Fibroblast of pulmonary artery (primary cell): ENCODE results near the gene NFIL3.

Experiments used
- DNase-seq: peaks from one replicate; pipeline ENCODE4 v3.0.0-alpha.2; 2010; ENCODE audit warnings: low read depth
- H3K4me3 ChIP-seq: replicated peaks from 2 replicates; pipeline ENCODE4 v1.5.1; 2011; ENCODE audit warnings: low read depth, mild to moderate bottlenecking, control low read depth, low read length, moderate library complexity
- TF ChIP-seq, protein P1 (sequence below): IDR thresholded peaks from 2 replicates; pipeline ENCODE4 v1.5.1; 2011; ENCODE audit warnings: mild to moderate bottlenecking, control low read depth, low read length, inconsistent platforms; ENCODE audit errors: missing control alignments

The NFIL3 gene

DNA sequence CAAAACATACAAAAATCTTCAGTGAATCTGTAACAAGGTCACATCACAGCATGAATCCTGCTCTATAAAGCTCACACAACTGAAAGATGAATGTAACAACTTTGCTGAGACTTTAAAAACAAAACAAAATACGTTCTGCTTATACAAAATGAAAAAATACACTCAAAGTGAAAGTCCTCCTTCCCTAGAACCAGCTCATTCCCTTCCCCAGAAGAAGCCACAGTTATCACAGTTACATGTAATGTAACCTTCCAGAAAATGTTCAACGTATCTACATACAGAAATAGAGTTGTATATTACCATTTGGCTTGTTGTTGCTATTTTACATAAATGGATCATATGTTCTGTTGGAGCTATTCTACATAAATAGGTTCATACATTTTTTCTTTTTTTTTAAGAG, 64.5 kb downstream of the NFIL3 start:
- TF ChIP-seq, protein P1, sequence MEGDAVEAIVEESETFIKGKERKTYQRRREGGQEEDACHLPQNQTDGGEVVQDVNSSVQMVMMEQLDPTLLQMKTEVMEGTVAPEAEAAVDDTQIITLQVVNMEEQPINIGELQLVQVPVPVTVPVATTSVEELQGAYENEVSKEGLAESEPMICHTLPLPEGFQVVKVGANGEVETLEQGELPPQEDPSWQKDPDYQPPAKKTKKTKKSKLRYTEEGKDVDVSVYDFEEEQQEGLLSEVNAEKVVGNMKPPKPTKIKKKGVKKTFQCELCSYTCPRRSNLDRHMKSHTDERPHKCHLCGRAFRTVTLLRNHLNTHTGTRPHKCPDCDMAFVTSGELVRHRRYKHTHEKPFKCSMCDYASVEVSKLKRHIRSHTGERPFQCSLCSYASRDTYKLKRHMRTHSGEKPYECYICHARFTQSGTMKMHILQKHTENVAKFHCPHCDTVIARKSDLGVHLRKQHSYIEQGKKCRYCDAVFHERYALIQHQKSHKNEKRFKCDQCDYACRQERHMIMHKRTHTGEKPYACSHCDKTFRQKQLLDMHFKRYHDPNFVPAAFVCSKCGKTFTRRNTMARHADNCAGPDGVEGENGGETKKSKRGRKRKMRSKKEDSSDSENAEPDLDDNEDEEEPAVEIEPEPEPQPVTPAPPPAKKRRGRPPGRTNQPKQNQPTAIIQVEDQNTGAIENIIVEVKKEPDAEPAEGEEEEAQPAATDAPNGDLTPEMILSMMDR, result no peak
- no peak overlapping the region for H3K4me3 ChIP-seq
- DNase-seq, result no peak
